ENCODE data around the gene OBSCN. TPM values are rescaled to one million over a fixed set of nuclear protein-coding genes. Genes with fewer than 3 reads are reported as not detected.

OBSCN gene
- total and polyA plus RNA-seq, 10 of the 15 experiments (the other 5 are each of a cell fraction or from before 2014, with no cell fraction given), result 0.01 to 0.36 (median 0.08) TPM; not detected in 2

- TF ChIP-seq HDAC6 (IDR thresholded peaks at IDR 0.05; ENCODE audit: unreplicated experiment), result no peak
- no peak for TF ChIP-seq TARDBP (IDR thresholded peaks at IDR 0.05; ENCODE audit: borderline replicate concordance)
- TF ChIP-seq ZBED1 (IDR thresholded peaks at IDR 0.05; ENCODE audit: borderline replicate concordance), result no peak
- no peak for TF ChIP-seq SUZ12 (IDR thresholded peaks at IDR 0.05; ENCODE audit: unreplicated experiment)
- TF ChIP-seq ZNF592 (IDR thresholded peaks at IDR 0.05), result no peak
- no peak for TF ChIP-seq CBX3 (IDR thresholded peaks at IDR 0.05; ENCODE audit: borderline replicate concordance, low read depth)
Observed at GRCh38 chr1:228348708-228349467, 141.0 kb downstream of the OBSCN start (continued).

- no peak for FAIRE-seq
- WGBS (ENCODE audit: insufficient coverage, insufficient replicate concordance, low lambda C conversion rate, missing lambda C conversion rate), result 46% methylated on average over 15 of the region's 15 CpGs
- no TSS peak for BruUV-seq (replicated peaks)
Observed at GRCh38 chr1:228349701-228350171, 141.9 kb downstream of the OBSCN start.

More at GRCh38 chr1:228349701-228350171, 141.9 kb downstream of the OBSCN start:
- TF ChIP-seq RAD21 (IDR thresholded peaks at IDR 0.05; ENCODE audit: insufficient read depth, low read depth, low read length) (no peak), KAT2A (conservative IDR thresholded peaks at IDR 0.05; ENCODE audit: control insufficient read depth, low read depth, low read length) (no peak), MEF2B (IDR thresholded peaks at IDR 0.05; ENCODE audit: partially characterized antibody, poor library complexity, severe bottlenecking) (no peak), CBX3 (IDR thresholded peaks at IDR 0.05; ENCODE audit: borderline replicate concordance, low read depth) (no peak), HCFC1 (IDR thresholded peaks at IDR 0.05; ENCODE audit: low read length) (no peak), ZNF687 (IDR thresholded peaks at IDR 0.05) (no peak)
- Histone ChIP-seq H3K27ac (ENCODE audit: control insufficient read depth, insufficient read depth) (no peak overlapping the region), H3K4me1 (ENCODE audit: control insufficient read depth, insufficient read depth, low read length) (no peaks in the 10 kb centered on the region), H3K9ac (ENCODE audit: control insufficient read depth, insufficient read depth, low read length) (no peak overlapping the region), H2AFZ (ENCODE audit: control insufficient read depth, low read depth, low read length) (no peak overlapping the region), H3K4me2 (ENCODE audit: control insufficient read depth, insufficient read depth) (no peak overlapping the region), H3K9me3 (replicated peaks; ENCODE audit: control insufficient read depth, insufficient read depth, low read length) (no peaks in the 10 kb centered on the region; the same call in 2 of the 3 replicates), H3K79me2 (ENCODE audit: control insufficient read depth, insufficient read depth, low read length) (no peaks in the 10 kb centered on the region), H3K4me3 (no peak overlapping the region), H3K27me3 (replicated peaks in 1 of 2; ENCODE audit: control insufficient read depth in 2 of 2, insufficient read depth in 2 of 2, low read length in 1 of 2) (no peaks in the 10 kb centered on the region; a peak in 1 of 4 replicates), H4K20me1 (ENCODE audit: control insufficient read depth, insufficient read depth) (no peaks in the 10 kb centered on the region), H3K36me3 (ENCODE audit: control insufficient read depth in 2 of 2, insufficient read depth in 2 of 2, low read length in 1 of 2) (no peaks in the 10 kb centered on the region)
- in situ Hi-C loops (cut with MboI) (no loop called here), intact Hi-C loops (cut with micrococcal nuclease; ENCODE audit: unreplicated experiment) (no loop called here)
- DNase-seq (ENCODE audit: low read depth, low spot score), result no peak
- SMC1A ChIA-PET (ENCODE audit: uncharacterized antibody, unreplicated experiment), result no interaction called here
- CTCF ChIA-PET, result no interaction called here
- RAD21 ChIA-PET (ENCODE audit: unreplicated experiment), result no interaction called here
- no peak for ATAC-seq
- POLR2A ChIA-PET, result no interaction called here
